ENCODE data around the gene IGFBP3. TPM values are rescaled to one million over a fixed set of nuclear protein-coding genes. Genes with fewer than 3 reads are reported as not detected.

Gene IGFBP3
- total RNA-seq, 1 donor from 2014 or later, result 22.0 TPM

- peak overlapping the region; percentile 78 for H3K4me2 ChIP-seq
- H3K36me3 ChIP-seq, result no peaks in the 10 kb centered on the region
- peaks cover 19% of the 10 kb centered on the region for H4K20me1 ChIP-seq (ENCODE audit: low read depth)
- Mint-ChIP-seq H3K4me3 (peak overlapping the region; percentile 85), H3K9me3 (no peaks in the 10 kb centered on the region), H3K4me1 (peaks cover 26% of the 10 kb centered on the region), H3K36me3 (no peaks in the 10 kb centered on the region), H3K27ac (no peak overlapping the region), H3K27me3 (ENCODE audit: insufficient read depth, low read depth) (peaks cover 47% of the 10 kb centered on the region)
- H3K79me2 ChIP-seq (ENCODE audit: low read depth), result no peaks in the 10 kb centered on the region
- no peaks in the 10 kb centered on the region for H3K9me3 ChIP-seq (ENCODE audit: low read depth)
- H3K9ac ChIP-seq, result no peak overlapping the region
- H3K4me3 ChIP-seq, result peak overlapping the region; percentile 61
- peak overlapping the region; percentile 87 for H2AFZ ChIP-seq (replicated peaks)
- H3K4me1 ChIP-seq, result peaks cover 20% of the 10 kb centered on the region
- TF ChIP-seq EZH2phosphoT487 (IDR thresholded peaks at IDR 0.05) (peak; percentile 77), EZH2 (IDR thresholded peaks at IDR 0.05) (peak; percentile 84), CTCF (IDR thresholded peaks at IDR 0.05) (peak; percentile 99)
- H3F3A ChIP-seq (ENCODE audit: low read depth), result peaks cover 17% of the 10 kb centered on the region
- peak; percentile 88 for DNase-seq (ENCODE audit: low spot score)
- peaks cover 56% of the 10 kb centered on the region for H3K27me3 ChIP-seq
- no peak overlapping the region for H3K27ac ChIP-seq
Observed at GRCh38 chr7:45921699-45922519, 837 bp upstream of the IGFBP3 start.

GRCh38 chr7:45921381-45921698, 268 bp upstream of the IGFBP3 start:
- no peak for TF ChIP-seq EZH2 (IDR thresholded peaks at IDR 0.05)
- TF ChIP-seq EZH2phosphoT487 (IDR thresholded peaks at IDR 0.05), result no peak
- no peak for TF ChIP-seq CTCF (IDR thresholded peaks at IDR 0.05)
- Mint-ChIP-seq H3K27me3 (ENCODE audit: insufficient read depth, low read depth) (peaks cover 47% of the 10 kb centered on the region), H3K4me1 (peaks cover 26% of the 10 kb centered on the region)

GRCh38 chr7:45919993-45920459, 1.0 kb downstream of the IGFBP3 start:
- peak overlapping the region; percentile 28 for H2AFZ ChIP-seq (replicated peaks)
- H3K27me3 ChIP-seq, result peaks cover 56% of the 10 kb centered on the region
- peak overlapping the region; percentile 78 for H3K4me2 ChIP-seq
- no peaks in the 10 kb centered on the region for H3K36me3 ChIP-seq
- Mint-ChIP-seq H3K9me3 (no peaks in the 10 kb centered on the region), H3K36me3 (no peaks in the 10 kb centered on the region), H3K4me1 (peaks cover 26% of the 10 kb centered on the region), H3K4me3 (peak overlapping the region; percentile 86), H3K27ac (no peak overlapping the region), H3K27me3 (ENCODE audit: insufficient read depth, low read depth) (peaks cover 44% of the 10 kb centered on the region)
- peaks cover 19% of the 10 kb centered on the region for H4K20me1 ChIP-seq (ENCODE audit: low read depth)
- no peak overlapping the region for H3K9ac ChIP-seq
- H3K4me3 ChIP-seq, result peak overlapping the region; percentile 61
- TF ChIP-seq EZH2 (IDR thresholded peaks at IDR 0.05) (no peak), EZH2phosphoT487 (IDR thresholded peaks at IDR 0.05) (peak; percentile 16)
- DNase-seq (ENCODE audit: low spot score), result no peak
- H3K27ac ChIP-seq, result no peak overlapping the region
- H3K4me1 ChIP-seq, result peaks cover 20% of the 10 kb centered on the region
- peaks cover 17% of the 10 kb centered on the region for H3F3A ChIP-seq (ENCODE audit: low read depth)
- no peaks in the 10 kb centered on the region for H3K79me2 ChIP-seq (ENCODE audit: low read depth)
- H3K9me3 ChIP-seq (ENCODE audit: low read depth), result no peaks in the 10 kb centered on the region

More at GRCh38 chr7:45921381-45921698, 268 bp upstream of the IGFBP3 start:
- peaks cover 20% of the 10 kb centered on the region for H3K4me1 ChIP-seq
- H4K20me1 ChIP-seq (ENCODE audit: low read depth), result peaks cover 19% of the 10 kb centered on the region
- no peaks in the 10 kb centered on the region for H3K36me3 ChIP-seq
- H3K4me2 ChIP-seq, result peak overlapping the region; percentile 78
- no peak for DNase-seq (ENCODE audit: low spot score)
- peak overlapping the region; percentile 61 for H3K4me3 ChIP-seq
- peaks cover 17% of the 10 kb centered on the region for H3F3A ChIP-seq (ENCODE audit: low read depth)
- H2AFZ ChIP-seq (replicated peaks), result peak overlapping the region; percentile 87
- Mint-ChIP-seq H3K4me3 (peak overlapping the region; percentile 85), H3K27ac (no peak overlapping the region), H3K36me3 (no peaks in the 10 kb centered on the region), H3K9me3 (no peaks in the 10 kb centered on the region)
- no peak overlapping the region for H3K9ac ChIP-seq
- H3K79me2 ChIP-seq (ENCODE audit: low read depth), result no peaks in the 10 kb centered on the region
- H3K9me3 ChIP-seq (ENCODE audit: low read depth), result no peaks in the 10 kb centered on the region
- peaks cover 56% of the 10 kb centered on the region for H3K27me3 ChIP-seq
- no peak overlapping the region for H3K27ac ChIP-seq
